K562 (cell line): Measurements from ENCODE around the gene ZNF747. TPM values are rescaled to one million over a fixed set of nuclear protein-coding genes. Genes with fewer than 3 reads are reported as not detected.
A peak's percentile ranks its signal among the peaks of the same experiment; 100 is the strongest.

Source experiments
- ATF3 ChIP-seq, 2 experiments: fragments of 450-650 bp in 1 of 2; sonication (generic) in 1 of 2; formaldehyde crosslinking in 1 of 2; IDR thresholded peaks in 1 of 2; conservative IDR thresholded peaks in 1 of 2; 2 replicates each; pipeline versions ENCODE4 v1.6.1 to v1.8.1; 2016 to 2023; ENCODE audit warnings: mild to moderate bottlenecking in 2 of 2, moderate library complexity in 2 of 2, inconsistent platforms in 1 of 2, missing genetic modification reagents in 1 of 2
- CLOCK ChIP-seq: fragments of 250-450 bp; sonication (Bioruptor Pico); IDR thresholded peaks from 2 replicates; pipeline ENCODE4 v1.4.0; 2020; ENCODE audit warnings: mild to moderate bottlenecking, moderate library complexity, borderline replicate concordance
- ELK1 ChIP-seq: sonication (generic); formaldehyde crosslinking; IDR thresholded peaks from 2 replicates; pipeline ENCODE4 v1.8.1; 2022; ENCODE audit warnings: missing genetic modification reagents
- MTA1 ChIP-seq: fragments of 450-650 bp; IDR thresholded peaks from 2 replicates; pipeline ENCODE4 v1.6.1; 2017; ENCODE audit warnings: borderline replicate concordance
- RBFOX2 ChIP-seq: fragments of 200-400 bp; formaldehyde crosslinking; IDR thresholded peaks from 2 replicates; pipeline ENCODE4 v1.6.1; 2017; ENCODE audit warnings: low read depth, mild to moderate bottlenecking, low read length, moderate library complexity
- U2AF1 ChIP-seq: fragments of 200-400 bp; formaldehyde crosslinking; optimal IDR thresholded peaks from 2 replicates; pipeline ENCODE3; 2017; ENCODE audit warnings: mild to moderate bottlenecking, low read depth, low read length, moderate library complexity
- ZNF766 ChIP-seq: fragments of 200-800 bp; sonication (Bioruptor generic); conservative IDR thresholded peaks from 2 replicates; pipeline ENCODE4 v1.6.1; 2016; ENCODE audit warnings: missing genetic modification characterization, missing compliant biosample characterization
- polyA plus RNA-seq, 8 experiments: library from polyadenylated mRNA; depleted of rRNA in 4 of 8; stranded (reverse) in 5 of 8; unstranded in 3 of 8; fragments of >200 nt; fragmentation: Nextera tagmentation in 2 of 8; fragmentation: Illumina TruSeq in 1 of 8; extraction: Ambion mirVana in 2 of 8; extraction: Trizol in 1 of 8; gene quantifications; 2 replicates each; pipeline versions ENCODE4 v1.2.1 to v1.2.3, GENCODE V29; 2011 to 2014; ENCODE audit warnings: inconsistent platforms in 1 of 8, missing spikeins in 1 of 8
- total RNA-seq, 7 experiments: library from RNA; depleted of rRNA in 6 of 7; stranded (reverse); fragments of >200 nt in 6 of 7; fragmentation: Illumina TruSeq in 2 of 7; extraction: Trizol in 2 of 7; gene quantifications; 2 replicates each; pipeline versions ENCODE4 v1.2.1 to v1.2.3, GENCODE V29; 2011 to 2021; ENCODE audit warnings: low replicate concordance in 1 of 7

ZNF747 gene
- total and polyA plus RNA-seq, 9 of the 15 experiments (the other 6 are each of a cell fraction or from before 2014, with no cell fraction given) = 0.14 to 3.3 (median 1.5) TPM

GRCh38 chr16:30541502-30542329 is 7.1 kb upstream of the ZNF747 start (continued):
- TF ChIP-seq CLOCK = no peak
- TF ChIP-seq U2AF1 = no peak
- no peak for TF ChIP-seq MTA1
- TF ChIP-seq ZNF766 (CRISPR knock-in tag) = no peak
- TF ChIP-seq RBFOX2 = no peak
- TF ChIP-seq ATF3 (IDR thresholded peaks at IDR 0.05) = peak; percentile 52; the same call in 1 of the 2 replicates
- no peak for TF ChIP-seq ATF3 (CRISPR knock-in tag; conservative IDR thresholded peaks at IDR 0.05)
- TF ChIP-seq ELK1 = no peak
- TF ChIP-seq, all 486 proteins: peak for 45
